DND-41 (cell line): ENCODE measurements around the gene NR2F1-AS1.
"Not testable (repeated sequence)": the region's sequence is repeated elsewhere in the genome, so short reads cannot be mapped to it uniquely, and the experiment has no call there.

ENCODE experiments used
- ATAC-seq: fragments of 200-7000 bp; cut with Tn5 transposase; 3 replicates; pipeline ENCODE4 v1.9.1; 2021; ENCODE audit warnings: low read depth; ENCODE audit not compliant: insufficient read depth
- DNase-seq: peaks from one replicate; pipeline ENCODE4 v3.0.0-alpha.2; 2020
- H2AFZ ChIP-seq: 2 replicates; pipeline ENCODE4 v1.6.0; 2012; ENCODE audit warnings: low read depth, low read length
- H3K27ac ChIP-seq: 2 replicates; pipeline ENCODE4 v1.5.1; 2012; ENCODE audit warnings: low read length, inconsistent platforms
- H3K27me3 ChIP-seq: fragments of 200-600 bp; sonication (generic); 2 replicates; pipeline ENCODE4 v1.6.0; 2012; ENCODE audit warnings: low read length, mild to moderate bottlenecking, inconsistent platforms; ENCODE audit not compliant: insufficient read depth, poor library complexity
- H3K36me3 ChIP-seq: 2 replicates; pipeline ENCODE4 v1.5.1; 2012; ENCODE audit warnings: low read length, inconsistent platforms; ENCODE audit not compliant: insufficient read depth
- H3K4me1 ChIP-seq: 2 replicates; pipeline ENCODE4 v1.5.1; 2012; ENCODE audit warnings: mild to moderate bottlenecking, low read length; ENCODE audit not compliant: insufficient read depth
- H3K4me2 ChIP-seq: 2 replicates; pipeline ENCODE4 v1.6.0; 2012; ENCODE audit warnings: mild to moderate bottlenecking, moderate library complexity, low read length, inconsistent platforms; ENCODE audit not compliant: insufficient read depth
- H3K4me3 ChIP-seq, 2 experiments: fragments of 200-600 bp in 1 of 2; shearing (Covaris generic) in 1 of 2; 2 replicates each; pipeline ENCODE4 v1.5.1; 2012 to 2016; ENCODE audit warnings: inconsistent platforms in 2 of 2, low read length in 2 of 2, mild to moderate bottlenecking in 2 of 2, low read depth in 1 of 2, moderate library complexity in 1 of 2
- H3K79me2 ChIP-seq: 2 replicates; pipeline ENCODE4 v1.6.0; 2012; ENCODE audit warnings: low read length, inconsistent platforms; ENCODE audit not compliant: insufficient read depth
- H3K9ac ChIP-seq: 2 replicates; pipeline ENCODE4 v1.6.0; 2012; ENCODE audit warnings: low read depth, mild to moderate bottlenecking, inconsistent platforms, low read length, moderate library complexity
- H3K9me3 ChIP-seq: 2 replicates; pipeline ENCODE4 v1.5.1; 2012; ENCODE audit warnings: low read length, moderate library complexity, mild to moderate bottlenecking, inconsistent platforms; ENCODE audit not compliant: insufficient read depth, severe bottlenecking
- H4K20me1 ChIP-seq: 2 replicates; pipeline ENCODE4 v1.6.0; 2012; ENCODE audit warnings: low read length; ENCODE audit not compliant: insufficient read depth
- EZH2 ChIP-seq: IDR thresholded peaks from 3 replicates; pipeline ENCODE4 v1.6.1; 2012; ENCODE audit warnings: borderline replicate concordance, low read depth, mild to moderate bottlenecking, moderate library complexity, low read length, inconsistent platforms; ENCODE audit not compliant: severe bottlenecking
- TF ChIP-seq, protein P1 (sequence below): IDR thresholded peaks from 2 replicates; pipeline ENCODE4 v1.5.1; 2012; ENCODE audit warnings: borderline replicate concordance, low read length, moderate library complexity, mild to moderate bottlenecking; ENCODE audit not compliant: poor library complexity, severe bottlenecking; ENCODE audit errors: extremely low read depth

NR2F1-AS1 gene

GRCh38 chr5:93567424-93567823 lies 13.6 kb downstream of the NR2F1-AS1 start:
- Histone ChIP-seq H4K20me1 (no peaks in the 10 kb centered on the region), H3K4me1 (no peaks in the 10 kb centered on the region), H3K4me3 (no peak overlapping the region), H3K79me2 (no peaks in the 10 kb centered on the region), H3K27ac (no peak overlapping the region), H3K36me3 (no peaks in the 10 kb centered on the region), H3K27me3 (peaks cover 2% of the 10 kb centered on the region), H3K9ac (no peak overlapping the region), H2AFZ (no peak overlapping the region), H3K9me3 (no peaks in the 10 kb centered on the region), H3K4me2 (no peak overlapping the region)
- TF ChIP-seq, protein P1, sequence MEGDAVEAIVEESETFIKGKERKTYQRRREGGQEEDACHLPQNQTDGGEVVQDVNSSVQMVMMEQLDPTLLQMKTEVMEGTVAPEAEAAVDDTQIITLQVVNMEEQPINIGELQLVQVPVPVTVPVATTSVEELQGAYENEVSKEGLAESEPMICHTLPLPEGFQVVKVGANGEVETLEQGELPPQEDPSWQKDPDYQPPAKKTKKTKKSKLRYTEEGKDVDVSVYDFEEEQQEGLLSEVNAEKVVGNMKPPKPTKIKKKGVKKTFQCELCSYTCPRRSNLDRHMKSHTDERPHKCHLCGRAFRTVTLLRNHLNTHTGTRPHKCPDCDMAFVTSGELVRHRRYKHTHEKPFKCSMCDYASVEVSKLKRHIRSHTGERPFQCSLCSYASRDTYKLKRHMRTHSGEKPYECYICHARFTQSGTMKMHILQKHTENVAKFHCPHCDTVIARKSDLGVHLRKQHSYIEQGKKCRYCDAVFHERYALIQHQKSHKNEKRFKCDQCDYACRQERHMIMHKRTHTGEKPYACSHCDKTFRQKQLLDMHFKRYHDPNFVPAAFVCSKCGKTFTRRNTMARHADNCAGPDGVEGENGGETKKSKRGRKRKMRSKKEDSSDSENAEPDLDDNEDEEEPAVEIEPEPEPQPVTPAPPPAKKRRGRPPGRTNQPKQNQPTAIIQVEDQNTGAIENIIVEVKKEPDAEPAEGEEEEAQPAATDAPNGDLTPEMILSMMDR: no peak
- no peak for TF ChIP-seq EZH2
- DNase-seq (no peak), ATAC-seq (no peak)

- TF ChIP-seq, protein P1: no peak
- TF ChIP-seq EZH2: no peak
- H3K4me2 ChIP-seq: no peak overlapping the region
- H3K79me2 ChIP-seq: no peaks in the 10 kb centered on the region
- no peak overlapping the region for H2AFZ ChIP-seq
- H3K9me3 ChIP-seq: no peaks in the 10 kb centered on the region
- ATAC-seq (no peak), DNase-seq (no peak)
- no peaks in the 10 kb centered on the region for H4K20me1 ChIP-seq
- peaks cover 2% of the 10 kb centered on the region for H3K27me3 ChIP-seq
- no peaks in the 10 kb centered on the region for H3K4me1 ChIP-seq
- H3K36me3 ChIP-seq: no peaks in the 10 kb centered on the region
- no peak overlapping the region for H3K4me3 ChIP-seq
- no peak overlapping the region for H3K27ac ChIP-seq
- no peak overlapping the region for H3K9ac ChIP-seq
Measured at GRCh38 chr5:93566091-93566490, 14.9 kb downstream of the NR2F1-AS1 start.

DNA sequence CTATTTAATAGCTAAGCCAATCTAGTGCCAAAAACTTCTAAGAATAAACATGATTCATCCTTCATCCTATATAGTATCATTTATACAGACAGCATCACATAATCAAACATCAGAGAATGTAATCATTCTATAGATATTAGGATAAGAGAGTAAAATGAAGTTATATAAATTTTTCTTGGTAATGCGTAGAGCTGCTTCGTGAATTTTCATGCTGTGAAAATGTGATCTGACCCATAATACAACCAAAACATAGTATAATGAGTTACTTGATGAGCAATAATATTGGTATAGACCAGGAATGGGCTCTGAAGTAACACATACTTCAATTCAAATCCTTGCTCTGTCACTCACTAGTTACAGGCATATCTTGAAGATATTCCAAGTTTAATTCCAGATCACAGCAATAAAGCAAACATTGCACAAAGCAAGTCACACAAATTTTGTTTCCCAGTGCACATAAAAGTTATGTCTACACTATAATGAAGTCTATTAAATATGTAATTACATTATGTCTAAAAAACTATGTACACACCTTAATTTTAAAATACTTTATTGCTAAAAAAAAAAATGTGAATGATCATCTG lies 23.9 kb downstream of the NR2F1-AS1 start:
- no peak for DNase-seq
- TF ChIP-seq, protein P1: no peak
- TF ChIP-seq EZH2: no peak
- no peak for ATAC-seq
- Histone ChIP-seq H3K27me3 (no peaks in the 10 kb centered on the region), H3K9ac (no peak overlapping the region), H3K79me2 (no peaks in the 10 kb centered on the region), H3K4me1 (no peaks in the 10 kb centered on the region), H3K4me3 (no peak overlapping the region), H3K4me2 (no peak overlapping the region), H3K36me3 (no peaks in the 10 kb centered on the region), H4K20me1 (no peaks in the 10 kb centered on the region), H3K27ac (no peak overlapping the region), H2AFZ (no peak overlapping the region), H3K9me3 (no peaks in the 10 kb centered on the region)

- H3K4me3 ChIP-seq, H2AFZ ChIP-seq, H3K36me3 ChIP-seq, H4K20me1 ChIP-seq, H3K79me2 ChIP-seq, H3K27me3 ChIP-seq, H3K9ac ChIP-seq, H3K9me3 ChIP-seq, ATAC-seq, DNase-seq, H3K4me2 ChIP-seq, H3K4me1 ChIP-seq, H3K27ac ChIP-seq: not testable (repeated sequence)
Measured at GRCh38 chr5:93549594-93549993, 31.4 kb downstream of the NR2F1-AS1 start.
